ENCODE measurements around the gene GPR151.

- no peak for TF ChIP-seq CTCF (conservative IDR thresholded peaks at IDR 0.05; ENCODE audit: low read depth, low read length)
- TF ChIP-seq SMC3 (IDR thresholded peaks at IDR 0.05; ENCODE audit: low read depth, low read length) = no peak
- TF ChIP-seq CEBPB (IDR thresholded peaks at IDR 0.05; ENCODE audit: low read depth, low read length) = 0 out of 2 replicates have a peak, but pooled peaks have one; percentile 26
- no peak for TF ChIP-seq POLR2A (IDR thresholded peaks at IDR 0.05; ENCODE audit: low read depth, low read length)
- no peak for TF ChIP-seq FOS (IDR thresholded peaks at IDR 0.05; ENCODE audit: low read depth, low read length)
- no peak for TF ChIP-seq MAZ (IDR thresholded peaks at IDR 0.05; ENCODE audit: borderline replicate concordance, low read depth, low read length)
- TF ChIP-seq MXI1 (IDR thresholded peaks at IDR 0.05; ENCODE audit: borderline replicate concordance, low read depth, low read length) = no peak
- no peak for TF ChIP-seq BHLHE40 (IDR thresholded peaks at IDR 0.05; ENCODE audit: low read depth, low read length)
- no peak for TF ChIP-seq RFX5 (IDR thresholded peaks at IDR 0.05; ENCODE audit: low read depth, low read length)
- TF ChIP-seq RAD21 (IDR thresholded peaks at IDR 0.05; ENCODE audit: low read length) = no peak
- TF ChIP-seq ELK1 (IDR thresholded peaks at IDR 0.05; ENCODE audit: borderline replicate concordance, low read depth, low read length) = no peak
- no peak for TF ChIP-seq RCOR1 (IDR thresholded peaks at IDR 0.05; ENCODE audit: insufficient replicate concordance, low read length)
- no peak for TF ChIP-seq MAFK (IDR thresholded peaks at IDR 0.05; ENCODE audit: low read depth, low read length)
These were observed 12.2 kb upstream of the GPR151 start for GRCh38 chr5:146528236-146528635.
